K562 (cell line): Measurements from ENCODE around the gene WDR54. TPM values are rescaled to one million over a fixed set of nuclear protein-coding genes. Genes with fewer than 3 reads are reported as not detected.

Source experiments
- ATAC-seq: fragments of 200-7000 bp; cut with Tn5 transposase; 3 replicates; pipeline ENCODE4 v1.9.1; 2020; ENCODE audit warnings: moderate library complexity
- BruUV-seq: library from RNA; stranded (reverse); fragments of 400-500 nt; replicated peaks from 2 replicates; lab custom pipeline; 2021; lab: Mats Ljungman, UMichigan
- CTCF ChIA-PET: fragments of 300-600 bp; formaldehyde crosslinking; extraction: SDS; loops from one replicate; lab custom pipeline; 2021; ENCODE audit warnings: low intra/inter-chr PET ratio; lab: Yijun Ruan, JAX
- POLR2A ChIA-PET: fragments of 300-600, 350-650 bp; sonication (Branson Sonifier 250); formaldehyde crosslinking; extraction: SDS; loops from one replicate; lab custom pipeline; 2021; ENCODE audit warnings: antibody characterized with exemption, inconsistent platforms; lab: Yijun Ruan, JAX
- DNase-seq, 4 experiments: peaks; one replicate each; pipeline versions ENCODE4 v3.0.0 to v3.0.0-alpha.2; 2011 to 2018; ENCODE audit warnings: low spot score in 3 of 4, mixed read lengths in 3 of 4; ENCODE audit errors: extremely low read depth in 1 of 4
- FAIRE-seq: peaks from 2 replicates; lab custom pipeline; 2011; peaks lifted over from hg19 to GRCh38; lab: Jason Lieb, UNC
- H2AFZ ChIP-seq: 2 replicates; pipeline ENCODE4 v1.6.0; 2011; ENCODE audit warnings: low read depth, low read length, control low read depth, inconsistent platforms
- H3K27ac ChIP-seq: fragments of 200-600 bp; 3 replicates; pipeline ENCODE4 v1.8.0; 2011; ENCODE audit warnings: low read depth, mild to moderate bottlenecking, control low read depth, inconsistent platforms, low read length, moderate library complexity, mixed read lengths; ENCODE audit errors: extremely low read depth
- H3K27me3 ChIP-seq, 2 experiments: fragments of 300-600 bp in 1 of 2; 2 replicates in 1 of 2; 3 replicates in 1 of 2; pipeline versions ENCODE4 v1.6.0 to v1.8.0; 2011; ENCODE audit warnings: inconsistent platforms in 2 of 2, low read length in 2 of 2, mild to moderate bottlenecking in 1 of 2, mixed read lengths in 1 of 2, moderate library complexity in 1 of 2; ENCODE audit not compliant: control insufficient read depth in 2 of 2, insufficient read depth in 2 of 2
- H3K36me3 ChIP-seq: fragments of 300-600 bp; 3 replicates; pipeline ENCODE4 v1.8.0; 2011; ENCODE audit warnings: mild to moderate bottlenecking, low read length, inconsistent platforms; ENCODE audit not compliant: control insufficient read depth, insufficient read depth
- H3K4me1 ChIP-seq, 2 experiments: fragments of 200-600 bp in 1 of 2; replicated peaks in 1 of 2; 2 replicates in 1 of 2; 3 replicates in 1 of 2; pipeline versions ENCODE4 v1.5.1 to v1.8.0; 2011; ENCODE audit warnings: inconsistent platforms in 2 of 2, low read length in 2 of 2, mild to moderate bottlenecking in 1 of 2, mixed read lengths in 1 of 2, moderate library complexity in 1 of 2; ENCODE audit not compliant: control insufficient read depth in 2 of 2, insufficient read depth in 2 of 2
- H3K4me2 ChIP-seq: 2 replicates; pipeline ENCODE4 v1.6.1; 2011; ENCODE audit warnings: low read length, control low read depth, inconsistent platforms, mixed read lengths; ENCODE audit not compliant: insufficient read depth
- H3K4me3 ChIP-seq: fragments of 200-600 bp; sonication (generic), shearing (Covaris generic); 2 replicates; pipeline ENCODE4 v1.5.1; 2016; ENCODE audit warnings: control low read depth, inconsistent platforms
- H3K79me2 ChIP-seq: fragments of 200-600 bp; 3 replicates; pipeline ENCODE4 v1.8.0; 2011; ENCODE audit warnings: low read length, inconsistent platforms; ENCODE audit not compliant: control insufficient read depth, insufficient read depth
- H3K9ac ChIP-seq, 2 experiments: 2 replicates each; pipeline versions ENCODE4 v1.6.0 to v1.6.1; 2011; ENCODE audit warnings: low read depth in 2 of 2, low read length in 2 of 2, control low read depth in 1 of 2, inconsistent platforms in 1 of 2, mild to moderate bottlenecking in 1 of 2, mixed read lengths in 1 of 2; ENCODE audit not compliant: insufficient read depth in 1 of 2
- H3K9me1 ChIP-seq: one replicate; pipeline ENCODE4 v1.6.0; 2011; ENCODE audit warnings: inconsistent platforms, mild to moderate bottlenecking, low read length, moderate library complexity; ENCODE audit not compliant: control insufficient read depth, insufficient read depth
- H3K9me3 ChIP-seq: replicated peaks from 2 replicates; pipeline ENCODE4 v1.5.1; 2011; ENCODE audit warnings: low read depth, low read length, inconsistent platforms; ENCODE audit not compliant: control insufficient read depth, insufficient read depth
- H4K20me1 ChIP-seq: replicated peaks from 2 replicates; pipeline ENCODE4 v1.6.1; 2011; ENCODE audit warnings: low read length, inconsistent platforms, mixed read lengths; ENCODE audit not compliant: control insufficient read depth, insufficient read depth
- FOXP1 ChIP-seq: sonication (generic); formaldehyde crosslinking; IDR thresholded peaks from 2 replicates; pipeline ENCODE4 v1.8.0; 2022; ENCODE audit warnings: mild to moderate bottlenecking, missing genetic modification reagents
- MAFG ChIP-seq: fragments of 450-650 bp; conservative IDR thresholded peaks from 2 replicates; pipeline ENCODE4 v1.6.1; 2016; ENCODE audit warnings: missing genetic modification characterization, missing compliant biosample characterization
- MTA1 ChIP-seq: fragments of 450-650 bp; IDR thresholded peaks from 2 replicates; pipeline ENCODE4 v1.6.1; 2017; ENCODE audit warnings: borderline replicate concordance
- NCOA2 ChIP-seq, 2 experiments: fragments of 450-650 bp; IDR thresholded peaks; 2 replicates each; pipeline ENCODE4 v1.6.1; 2018; ENCODE audit warnings: mild to moderate bottlenecking in 2 of 2, moderate library complexity in 1 of 2; ENCODE audit not compliant: partially characterized antibody in 2 of 2
- NFATC3 ChIP-seq: fragments of 450-650 bp; IDR thresholded peaks from 2 replicates; pipeline ENCODE4 v1.6.1; 2017; ENCODE audit warnings: mild to moderate bottlenecking
- PURB ChIP-seq: sonication (generic); formaldehyde crosslinking; IDR thresholded peaks from 2 replicates; pipeline ENCODE4 v1.9.0; 2021; ENCODE audit warnings: low read depth, mild to moderate bottlenecking, missing genetic modification reagents
- SMAD4 ChIP-seq: fragments of 250-450 bp; sonication (Bioruptor Pico); conservative IDR thresholded peaks from 2 replicates; pipeline ENCODE4 v1.8.0; 2021; ENCODE audit warnings: inconsistent platforms, mild to moderate bottlenecking, moderate library complexity
- ZNF263 ChIP-seq: sonication (generic); formaldehyde crosslinking; IDR thresholded peaks from 2 replicates; pipeline ENCODE4 v1.8.0; 2022; ENCODE audit warnings: mild to moderate bottlenecking, missing genetic modification reagents, borderline replicate concordance
- ZNF445 ChIP-seq: fragments of 250-450 bp; sonication (Bioruptor Pico); IDR thresholded peaks from 2 replicates; pipeline ENCODE4 v1.4.0; 2020; ENCODE audit warnings: low read depth, mild to moderate bottlenecking, moderate library complexity
- WGBS: fragments of 100-300 bp; shearing (Covaris generic); methylation state at CpG from one replicate; pipeline ENCODE4 v1.1.6; 2016; ENCODE audit warnings: low coverage, mixed read lengths; ENCODE audit not compliant: insufficient coverage; ENCODE audit errors: missing lambda C conversion rate; 5-methylcytosine and 5-hydroxymethylcytosine counted together
- in situ Hi-C: fragments of 300-500 bp; cut with MboI; formaldehyde crosslinking; loops from 4 replicates; pipeline ENCODE4 v1.15.0; 2018; ENCODE audit warnings: inconsistent platforms, mixed read lengths
- intact Hi-C: fragments of 100-400 bp; cut with micrococcal nuclease; formaldehyde crosslinking; loops from 2 replicates; pipeline ENCODE4 v1.14.2; 2022
- polyA plus RNA-seq, 8 experiments: library from polyadenylated mRNA; depleted of rRNA in 4 of 8; stranded (reverse) in 5 of 8; unstranded in 3 of 8; fragments of >200 nt; fragmentation: Nextera tagmentation in 2 of 8; fragmentation: Illumina TruSeq in 1 of 8; extraction: Ambion mirVana in 2 of 8; extraction: Trizol in 1 of 8; gene quantifications; 2 replicates each; pipeline versions ENCODE4 v1.2.1 to v1.2.3, GENCODE V29; 2011 to 2014; ENCODE audit warnings: inconsistent platforms in 1 of 8, missing spikeins in 1 of 8
- total RNA-seq, 7 experiments: library from RNA; depleted of rRNA in 6 of 7; stranded (reverse); fragments of >200 nt in 6 of 7; fragmentation: Illumina TruSeq in 2 of 7; extraction: Trizol in 2 of 7; gene quantifications; 2 replicates each; pipeline versions ENCODE4 v1.2.1 to v1.2.3, GENCODE V29; 2011 to 2021; ENCODE audit warnings: low replicate concordance in 1 of 7
- TF ChIP-seq, protein P1 (sequence below): fragments of 450-650 bp; formaldehyde crosslinking; conservative IDR thresholded peaks from 2 replicates; pipeline ENCODE4 v1.4.0; 2022; ENCODE audit warnings: mild to moderate bottlenecking, missing genetic modification characterization
- TF ChIP-seq, protein P2 (sequence below): sonication (generic); formaldehyde crosslinking; IDR thresholded peaks from 2 replicates; pipeline ENCODE4 v1.8.0; 2022; ENCODE audit warnings: mild to moderate bottlenecking, missing genetic modification reagents, borderline replicate concordance
- TF ChIP-seq, protein P3 (sequence below): fragments of 250-450 bp; sonication (Bioruptor Pico); IDR thresholded peaks from 2 replicates; pipeline ENCODE4 v1.8.0; 2022; ENCODE audit warnings: moderate library complexity, mild to moderate bottlenecking, inconsistent platforms
- TF ChIP-seq, protein P4 (sequence below): fragments of 200-400 bp; formaldehyde crosslinking; IDR thresholded peaks from 2 replicates; pipeline ENCODE4 v1.6.1; 2017; ENCODE audit warnings: mild to moderate bottlenecking, low read depth, low read length, moderate library complexity

The WDR54 gene
- total and polyA plus RNA-seq, 9 of the 15 experiments (the other 6 are each of a cell fraction or from before 2014, with no cell fraction given) = 5.2 to 15.2 (median 7.4) TPM

DNA sequence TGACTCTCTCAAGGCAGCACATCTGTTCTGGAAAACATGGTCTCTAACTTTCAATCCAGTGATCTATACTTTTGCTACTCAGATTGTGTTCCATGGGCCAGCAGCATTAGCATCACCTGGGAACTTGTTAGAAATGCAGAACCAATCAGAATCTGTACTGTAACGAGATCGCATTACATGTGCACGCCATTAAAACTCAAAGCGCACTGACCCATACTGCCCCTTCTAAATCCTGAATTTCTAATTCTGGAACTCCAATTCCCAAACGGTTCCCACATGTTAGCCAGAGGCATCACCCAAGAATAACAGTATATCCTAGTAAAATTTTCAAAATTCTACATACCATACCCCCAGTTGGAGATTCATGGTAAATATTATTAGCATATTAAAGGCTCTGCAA lies 30.9 kb upstream of the WDR54 start:
- no TSS peak for BruUV-seq
- no peak for FAIRE-seq
- TF ChIP-seq NCOA2 (IDR thresholded peaks at IDR 0.05; ENCODE audit: partially characterized antibody in 2 of 2) (no peak), SMAD4 (CRISPR knock-in tag) (no peak), MTA1 (no peak), ZNF263 (CRISPR knock-in tag) (no peak), NFATC3 (no peak), PURB (CRISPR knock-in tag) (no peak), ZNF445 (no peak), FOXP1 (no peak), MAFG (tag) (no peak)
- TF ChIP-seq, protein P1, sequence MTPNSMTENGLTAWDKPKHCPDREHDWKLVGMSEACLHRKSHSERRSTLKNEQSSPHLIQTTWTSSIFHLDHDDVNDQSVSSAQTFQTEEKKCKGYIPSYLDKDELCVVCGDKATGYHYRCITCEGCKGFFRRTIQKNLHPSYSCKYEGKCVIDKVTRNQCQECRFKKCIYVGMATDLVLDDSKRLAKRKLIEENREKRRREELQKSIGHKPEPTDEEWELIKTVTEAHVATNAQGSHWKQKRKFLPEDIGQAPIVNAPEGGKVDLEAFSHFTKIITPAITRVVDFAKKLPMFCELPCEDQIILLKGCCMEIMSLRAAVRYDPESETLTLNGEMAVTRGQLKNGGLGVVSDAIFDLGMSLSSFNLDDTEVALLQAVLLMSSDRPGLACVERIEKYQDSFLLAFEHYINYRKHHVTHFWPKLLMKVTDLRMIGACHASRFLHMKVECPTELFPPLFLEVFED (CRISPR knock-in tag) = no peak
- TF ChIP-seq, protein P2, sequence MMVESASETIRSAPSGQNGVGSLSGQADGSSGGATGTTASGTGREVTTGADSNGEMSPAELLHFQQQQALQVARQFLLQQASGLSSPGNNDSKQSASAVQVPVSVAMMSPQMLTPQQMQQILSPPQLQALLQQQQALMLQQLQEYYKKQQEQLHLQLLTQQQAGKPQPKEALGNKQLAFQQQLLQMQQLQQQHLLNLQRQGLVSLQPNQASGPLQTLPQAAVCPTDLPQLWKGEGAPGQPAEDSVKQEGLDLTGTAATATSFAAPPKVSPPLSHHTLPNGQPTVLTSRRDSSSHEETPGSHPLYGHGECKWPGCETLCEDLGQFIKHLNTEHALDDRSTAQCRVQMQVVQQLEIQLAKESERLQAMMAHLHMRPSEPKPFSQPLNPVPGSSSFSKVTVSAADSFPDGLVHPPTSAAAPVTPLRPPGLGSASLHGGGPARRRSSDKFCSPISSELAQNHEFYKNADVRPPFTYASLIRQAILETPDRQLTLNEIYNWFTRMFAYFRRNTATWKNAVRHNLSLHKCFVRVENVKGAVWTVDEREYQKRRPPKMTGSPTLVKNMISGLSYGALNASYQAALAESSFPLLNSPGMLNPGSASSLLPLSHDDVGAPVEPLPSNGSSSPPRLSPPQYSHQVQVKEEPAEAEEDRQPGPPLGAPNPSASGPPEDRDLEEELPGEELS (CRISPR knock-in tag) = no peak
- TF ChIP-seq, protein P3, sequence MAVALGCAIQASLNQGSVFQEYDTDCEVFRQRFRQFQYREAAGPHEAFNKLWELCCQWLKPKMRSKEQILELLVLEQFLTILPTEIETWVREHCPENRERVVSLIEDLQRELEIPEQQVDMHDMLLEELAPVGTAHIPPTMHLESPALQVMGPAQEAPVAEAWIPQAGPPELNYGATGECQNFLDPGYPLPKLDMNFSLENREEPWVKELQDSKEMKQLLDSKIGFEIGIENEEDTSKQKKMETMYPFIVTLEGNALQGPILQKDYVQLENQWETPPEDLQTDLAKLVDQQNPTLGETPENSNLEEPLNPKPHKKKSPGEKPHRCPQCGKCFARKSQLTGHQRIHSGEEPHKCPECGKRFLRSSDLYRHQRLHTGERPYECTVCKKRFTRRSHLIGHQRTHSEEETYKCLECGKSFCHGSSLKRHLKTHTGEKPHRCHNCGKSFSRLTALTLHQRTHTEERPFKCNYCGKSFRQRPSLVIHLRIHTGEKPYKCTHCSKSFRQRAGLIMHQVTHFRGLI (CRISPR knock-in tag) = no peak
- TF ChIP-seq, protein P4, sequence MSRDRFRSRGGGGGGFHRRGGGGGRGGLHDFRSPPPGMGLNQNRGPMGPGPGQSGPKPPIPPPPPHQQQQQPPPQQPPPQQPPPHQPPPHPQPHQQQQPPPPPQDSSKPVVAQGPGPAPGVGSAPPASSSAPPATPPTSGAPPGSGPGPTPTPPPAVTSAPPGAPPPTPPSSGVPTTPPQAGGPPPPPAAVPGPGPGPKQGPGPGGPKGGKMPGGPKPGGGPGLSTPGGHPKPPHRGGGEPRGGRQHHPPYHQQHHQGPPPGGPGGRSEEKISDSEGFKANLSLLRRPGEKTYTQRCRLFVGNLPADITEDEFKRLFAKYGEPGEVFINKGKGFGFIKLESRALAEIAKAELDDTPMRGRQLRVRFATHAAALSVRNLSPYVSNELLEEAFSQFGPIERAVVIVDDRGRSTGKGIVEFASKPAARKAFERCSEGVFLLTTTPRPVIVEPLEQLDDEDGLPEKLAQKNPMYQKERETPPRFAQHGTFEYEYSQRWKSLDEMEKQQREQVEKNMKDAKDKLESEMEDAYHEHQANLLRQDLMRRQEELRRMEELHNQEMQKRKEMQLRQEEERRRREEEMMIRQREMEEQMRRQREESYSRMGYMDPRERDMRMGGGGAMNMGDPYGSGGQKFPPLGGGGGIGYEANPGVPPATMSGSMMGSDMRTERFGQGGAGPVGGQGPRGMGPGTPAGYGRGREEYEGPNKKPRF = no peak

More for the DNA sequence above, 30.9 kb upstream of the WDR54 start:
- Histone ChIP-seq H3K4me3 (0 out of 2 replicates have a peak overlapping the region, but pooled peaks have one; percentile 66), H3K27ac (no peak overlapping the region), H3K9ac (no peak overlapping the region), H4K20me1 (0 out of 2 replicates have a peak, but pooled peaks cover 3% of the 10 kb centered on the region), H3K27me3 (no peaks in the 10 kb centered on the region), H3K9me1 (no peaks in the 10 kb centered on the region), H3K4me1 (peaks cover 3 to 17% of the 10 kb centered on the region in 2 experiments; a peak in 3 of 5 replicates), H3K9me3 (no peaks in the 10 kb centered on the region), H3K36me3 (peaks cover under 1% of the 10 kb centered on the region; the same call in 1 of the 3 replicates), H2AFZ (no peak overlapping the region), H3K79me2 (peaks cover 26% of the 10 kb centered on the region), H3K4me2 (no peak overlapping the region; the same call in 1 of the 2 replicates)
- in situ Hi-C loops = no loop called here
- DNase-seq (no peak), ATAC-seq (no peak)
- CTCF ChIA-PET = no interaction called here
- intact Hi-C loops = loop anchor here (5.0 to 10.0 kb wide), 3 partner anchors 123 to 566 kb away; partner anchors contain the start of gene STAMBP
- POLR2A ChIA-PET = interaction anchor here (0.6 to 2.6 kb wide), 6 partner anchors 7 to 539 kb away, joined by 3 to 13 read pairs (median 4); partner anchors contain the start of gene DCTN1
- WGBS = 61% methylated on average over 5 of the region's 5 CpGs
